H1 (cell line): Measurements from ENCODE around the gene ATP6V0A1. TPM values are rescaled to one million over a fixed set of nuclear protein-coding genes. Genes with fewer than 3 reads are reported as not detected.
A peak's percentile ranks its signal among the peaks of the same experiment; 100 is the strongest.

Source experiments
- CTCF ChIA-PET: fragments of 300-600 bp; sonication (Branson Sonifier 250); formaldehyde crosslinking; loops from one replicate; lab custom pipeline; 2021; ENCODE audit not compliant: partially characterized antibody; lab: Charles Lee
- POLR2A ChIA-PET: fragments of 300-600 bp; sonication (Branson Sonifier 250); formaldehyde crosslinking; loops from one replicate; lab custom pipeline; 2021; ENCODE audit warnings: inconsistent platforms; ENCODE audit not compliant: partially characterized antibody; lab: Charles Lee
- DNase-seq, 2 experiments: peaks; one replicate each; pipeline versions ENCODE4 v3.0.0 to v3.0.0-alpha.2; 2010 to 2022; ENCODE audit warnings: low spot score in 2 of 2, low read depth in 1 of 2, mixed read lengths in 1 of 2
- FAIRE-seq: peaks from 2 replicates; lab custom pipeline; 2011; peaks lifted over from hg19 to GRCh38; lab: Jason Lieb, UNC
- H2AFZ ChIP-seq: 2 replicates; pipeline ENCODE4 v1.8.1; 2012; ENCODE audit warnings: low read length, inconsistent platforms
- H2AK5ac ChIP-seq: 2 replicates; pipeline ENCODE4 v1.6.1; 2013; ENCODE audit warnings: low read depth, low read length
- H2BK120ac ChIP-seq: replicated peaks from 2 replicates; pipeline ENCODE3; 2013; ENCODE audit warnings: low read depth, low read length, inconsistent platforms
- H2BK12ac ChIP-seq: 2 replicates; pipeline ENCODE4 v1.6.1; 2013; ENCODE audit warnings: low read depth, low read length
- H2BK15ac ChIP-seq: 2 replicates; pipeline ENCODE4 v1.6.1; 2013; ENCODE audit warnings: low read length
- H2BK20ac ChIP-seq: 2 replicates; pipeline ENCODE4 v1.6.1; 2013; ENCODE audit warnings: low read length
- H2BK5ac ChIP-seq: 2 replicates; pipeline ENCODE4 v1.6.1; 2013; ENCODE audit warnings: low read depth, low read length
- H3K14ac ChIP-seq: 2 replicates; pipeline ENCODE4 v1.6.1; 2013; ENCODE audit warnings: inconsistent platforms; ENCODE audit not compliant: insufficient read length
- H3K18ac ChIP-seq: 2 replicates; pipeline ENCODE4 v1.6.1; 2013; ENCODE audit warnings: low read length; ENCODE audit errors: extremely low read depth
- H3K23ac ChIP-seq: 2 replicates; pipeline ENCODE4 v1.6.1; 2013; ENCODE audit warnings: inconsistent platforms; ENCODE audit not compliant: insufficient read length
- H3K23me2 ChIP-seq: 2 replicates; pipeline ENCODE4 v1.6.1; 2013; ENCODE audit warnings: low read depth, low read length
- H3K27ac ChIP-seq: 2 replicates; pipeline ENCODE4 v1.6.1; 2011; ENCODE audit warnings: low read depth, low read length, inconsistent platforms
- H3K27me3 ChIP-seq, 4 experiments: replicated peaks in 1 of 4; 1 replicate in 1 of 4; 2 replicates in 3 of 4; pipeline versions ENCODE4 v1.6.1 to v1.8.1; 2011 to 2013; ENCODE audit warnings: low read length in 3 of 4, mild to moderate bottlenecking in 3 of 4, inconsistent platforms in 2 of 4, mixed read lengths in 2 of 4, moderate library complexity in 1 of 4; ENCODE audit not compliant: control insufficient read depth in 3 of 4, insufficient read depth in 3 of 4; ENCODE audit errors: extremely low read depth in 1 of 4
- H3K36me3 ChIP-seq, 4 experiments: 2 replicates each; pipeline versions ENCODE4 v1.6.1 to v1.8.1; 2011 to 2013; ENCODE audit warnings: mild to moderate bottlenecking in 4 of 4, low read length in 3 of 4, moderate library complexity in 2 of 4, control low read depth in 1 of 4, inconsistent platforms in 1 of 4; ENCODE audit not compliant: insufficient read depth in 4 of 4, control insufficient read depth in 2 of 4
- H3K4ac ChIP-seq: replicated peaks from 2 replicates; pipeline ENCODE3; 2013; ENCODE audit warnings: low read length, low read depth, mixed read lengths, inconsistent platforms; ENCODE audit not compliant: insufficient read length
- H3K4me1 ChIP-seq, 4 experiments: replicated peaks in 1 of 4; 1 replicate in 1 of 4; 2 replicates in 3 of 4; pipeline versions ENCODE4 v1.6.1 to v1.8.1; 2011 to 2013; ENCODE audit warnings: low read length in 3 of 4, inconsistent platforms in 2 of 4, mixed read lengths in 1 of 4; ENCODE audit not compliant: insufficient read depth in 4 of 4, control insufficient read depth in 3 of 4
- H3K4me2 ChIP-seq, 2 experiments: 2 replicates each; pipeline versions ENCODE4 v1.6.1 to v1.8.1; 2011 to 2013; ENCODE audit warnings: low read depth in 2 of 2, low read length in 2 of 2, control low read depth in 1 of 2, inconsistent platforms in 1 of 2, mild to moderate bottlenecking in 1 of 2; ENCODE audit not compliant: insufficient read depth in 1 of 2
- H3K4me3 ChIP-seq, 4 experiments: fragments of 200-600, 300-600 bp in 1 of 4; sonication (generic), shearing (Covaris generic), sonication (Bioruptor Twin) in 1 of 4; 2 replicates each; pipeline versions ENCODE4 v1.5.1 to v1.8.1; 2011 to 2016; ENCODE audit warnings: low read length in 4 of 4, low read depth in 3 of 4, control low read depth in 2 of 4, inconsistent platforms in 2 of 4, mild to moderate bottlenecking in 2 of 4, mixed read lengths in 1 of 4, moderate library complexity in 1 of 4; ENCODE audit not compliant: insufficient read depth in 2 of 4; ENCODE audit errors: extremely low read depth in 1 of 4
- H3K56ac ChIP-seq: replicated peaks from 2 replicates; pipeline ENCODE3; 2013; ENCODE audit warnings: low read depth, mild to moderate bottlenecking, mixed read lengths, low read length, inconsistent platforms; ENCODE audit not compliant: insufficient read length
- H3K79me1 ChIP-seq: 2 replicates; pipeline ENCODE4 v1.6.1; 2013; ENCODE audit warnings: low read depth, low read length, control low read depth
- H3K79me2 ChIP-seq, 2 experiments: 2 replicates each; pipeline versions ENCODE4 v1.6.1 to v1.8.1; 2012 to 2013; ENCODE audit warnings: low read length in 2 of 2, mild to moderate bottlenecking in 2 of 2, inconsistent platforms in 1 of 2; ENCODE audit not compliant: insufficient read depth in 2 of 2, control insufficient read depth in 1 of 2
- H3K9ac ChIP-seq, 4 experiments: replicated peaks in 1 of 4; 1 replicate in 1 of 4; 2 replicates in 3 of 4; pipeline versions ENCODE4 v1.6.1 to v1.8.1; 2011 to 2013; ENCODE audit warnings: low read depth in 3 of 4, low read length in 3 of 4, control low read depth in 2 of 4, mild to moderate bottlenecking in 2 of 4, moderate library complexity in 2 of 4, inconsistent platforms in 1 of 4; ENCODE audit errors: extremely low read depth in 1 of 4
- H3K9me3 ChIP-seq, 2 experiments: 2 replicates each; pipeline versions ENCODE4 v1.6.1 to v1.8.1; 2012 to 2013; ENCODE audit warnings: mild to moderate bottlenecking in 2 of 2, moderate library complexity in 2 of 2, control low read depth in 1 of 2, inconsistent platforms in 1 of 2, low read depth in 1 of 2, low read length in 1 of 2, mixed read lengths in 1 of 2; ENCODE audit not compliant: insufficient read depth in 2 of 2
- H4K20me1 ChIP-seq, 2 experiments: replicated peaks in 1 of 2; 2 replicates each; pipeline versions ENCODE3 to v1.8.1; 2011 to 2013; ENCODE audit warnings: inconsistent platforms in 2 of 2, low read length in 2 of 2, mild to moderate bottlenecking in 1 of 2; ENCODE audit not compliant: insufficient read depth in 2 of 2, control insufficient read depth in 1 of 2
- H4K5ac ChIP-seq: 2 replicates; pipeline ENCODE4 v1.6.1; 2013; ENCODE audit warnings: low read length, low read depth, mixed read lengths, inconsistent platforms; ENCODE audit not compliant: insufficient read length
- H4K8ac ChIP-seq: 2 replicates; pipeline ENCODE4 v1.8.0; 2013; ENCODE audit warnings: mild to moderate bottlenecking, moderate library complexity, low read length, inconsistent platforms; ENCODE audit not compliant: insufficient read depth; ENCODE audit errors: extremely low read depth
- H4K91ac ChIP-seq: replicated peaks from 2 replicates; pipeline ENCODE3; 2013; ENCODE audit warnings: low read length, mixed read lengths, inconsistent platforms; ENCODE audit not compliant: insufficient read length
- ASH2L ChIP-seq: fragments of 200-600, 300-600 bp; sonication (generic); IDR thresholded peaks from one replicate; pipeline ENCODE4 v1.7.1; 2017; ENCODE audit warnings: low read length
- BRCA1 ChIP-seq: IDR thresholded peaks from 2 replicates; pipeline ENCODE4 v1.6.1; 2012; ENCODE audit warnings: low read depth, low read length, improper control_type of control experiment
- CHD2 ChIP-seq: IDR thresholded peaks from 2 replicates; pipeline ENCODE4 v1.6.1; 2012; ENCODE audit warnings: low read length, improper control_type of control experiment
- CTCF ChIP-seq, 3 experiments: IDR thresholded peaks; 1 replicate in 2 of 3; 2 replicates in 1 of 3; pipeline versions ENCODE4 v1.5.1 to v1.6.1; 2011; ENCODE audit warnings: low read length in 3 of 3, mild to moderate bottlenecking in 3 of 3, inconsistent platforms in 2 of 3, low read depth in 1 of 3, moderate library complexity in 1 of 3; ENCODE audit not compliant: insufficient read depth in 1 of 3; ENCODE audit errors: control extremely low read depth in 1 of 3
- GTF2F1 ChIP-seq: IDR thresholded peaks from 2 replicates; pipeline ENCODE4 v1.6.1; 2012; ENCODE audit warnings: low read depth, low read length, improper control_type of control experiment, borderline replicate concordance
- POLR2A ChIP-seq, 2 experiments: IDR thresholded peaks; 1 replicate in 1 of 2; 2 replicates in 1 of 2; pipeline ENCODE4 v1.6.1; 2011; ENCODE audit warnings: low read depth in 2 of 2, low read length in 2 of 2, mild to moderate bottlenecking in 2 of 2; ENCODE audit errors: control extremely low read depth in 1 of 2
- POLR2AphosphoS5 ChIP-seq: IDR thresholded peaks from 2 replicates; pipeline ENCODE4 v1.6.1; 2011; ENCODE audit warnings: low read depth, low read length
- SP1 ChIP-seq: IDR thresholded peaks from 2 replicates; pipeline ENCODE4 v1.6.1; 2011; ENCODE audit warnings: low read depth, low read length
- SUZ12 ChIP-seq: fragments of 200-600 bp; sonication (generic); IDR thresholded peaks from 2 replicates; pipeline ENCODE4 v1.6.1; 2012; ENCODE audit warnings: mild to moderate bottlenecking, inconsistent platforms, low read length, moderate library complexity, mixed read lengths
- TAF7 ChIP-seq: optimal IDR thresholded peaks from 2 replicates; pipeline ENCODE3; 2011; ENCODE audit warnings: low read depth, mild to moderate bottlenecking, inconsistent platforms, low read length, moderate library complexity, borderline replicate concordance
- WGBS, 2 experiments: shearing (Covaris generic) in 1 of 2; methylation state at CpG; one replicate each; pipeline versions ENCODE4 v1.1.6 to v1.1.7; 2013 to 2015; ENCODE audit warnings: low lambda C conversion rate in 2 of 2, mixed read lengths in 2 of 2, inconsistent platforms in 1 of 2, low coverage in 1 of 2, missing lambda C conversion rate in 1 of 2; ENCODE audit not compliant: insufficient replicate concordance in 2 of 2, insufficient coverage in 1 of 2, insufficient read length in 1 of 2; ENCODE audit errors: extremely low coverage in 1 of 2, missing lambda C conversion rate in 1 of 2; 5-methylcytosine and 5-hydroxymethylcytosine counted together
- polyA plus RNA-seq, 7 experiments: library from polyadenylated mRNA; depleted of rRNA in 3 of 7; stranded (reverse) in 5 of 7; unstranded in 2 of 7; fragments of >200 nt in 5 of 7; fragments of 200-250 nt in 2 of 7; gene quantifications; 1 replicate in 5 of 7; 2 replicates in 1 of 7; 4 replicates in 1 of 7; pipeline versions ENCODE4 v1.2.1 to v1.2.3, GENCODE V29; 2011 to 2013; ENCODE audit warnings: missing spikeins in 2 of 7, mixed read lengths in 2 of 7
- total RNA-seq: library from RNA; stranded (reverse); fragmentation: NEBNext Ultra II Directional; extraction: Animal tissue kit (Norgen Biotek cat#: 25700); gene quantifications from 2 replicates; pipeline ENCODE4 v1.2.1, GENCODE V29; 2021

The ATP6V0A1 gene
- total and polyA plus RNA-seq, 2 of the 8 experiments (the other 6 are each of a cell fraction or from before 2014, with no cell fraction given), result 55.3 to 63.4 TPM

GRCh38 chr17:42460371-42460770 is 1.7 kb downstream of the ATP6V0A1 start:
- no peak for FAIRE-seq
- H2BK15ac ChIP-seq, result no peak overlapping the region
- H3K79me1 ChIP-seq, result no peaks in the 10 kb centered on the region
- H2AFZ ChIP-seq, result no peak overlapping the region
- H3K79me2 ChIP-seq, result peaks cover 0 to 17% of the 10 kb centered on the region in 2 experiments; a peak in 2 of 4 replicates
- peaks cover 0 to 8% (median 4%) of the 10 kb centered on the region in 4 experiments; a peak in 3 of 7 replicates for H3K4me1 ChIP-seq
- H3K18ac ChIP-seq, result no peak overlapping the region
- peak overlapping the region; percentile 41 to 74; a peak in 1 of 4 replicates for H3K4me2 ChIP-seq
- H3K9me3 ChIP-seq, result no peaks in the 10 kb centered on the region
- no peak overlapping the region for H2BK20ac ChIP-seq
- H3K9ac ChIP-seq, result no peak overlapping the region
- H4K5ac ChIP-seq, result no peak overlapping the region
- peaks cover 0 to 6% (median 3%) of the 10 kb centered on the region in 4 experiments; a peak in 3 of 8 replicates for H3K36me3 ChIP-seq
- ChIA-PET CTCF (interaction anchor here (1.0 to 2.4 kb wide), 7 partner anchors 9 to 306 kb away, joined by 3 to 11 read pairs (median 5); partner anchors contain the start of gene CAVIN1), POLR2A (interaction anchor here (1.2 kb wide), 1 partner anchor 25 kb away, joined by 4 read pairs; no protein-coding TSS in a partner anchor)
- peaks cover 0 to 6% of the 10 kb centered on the region in 2 experiments for H4K20me1 ChIP-seq
- no peak overlapping the region for H3K56ac ChIP-seq
- no peak overlapping the region for H2BK5ac ChIP-seq
- H3K4ac ChIP-seq, result no peak overlapping the region
- H4K8ac ChIP-seq, result no peak overlapping the region
- peaks cover 2% of the 10 kb centered on the region for H3K23me2 ChIP-seq
- H4K91ac ChIP-seq, result no peak overlapping the region
- no peak overlapping the region for H2BK120ac ChIP-seq
- no peak overlapping the region for H3K23ac ChIP-seq
- no peak overlapping the region for H3K27ac ChIP-seq
- DNase-seq, result no peak
- no peak overlapping the region for H2AK5ac ChIP-seq
- H2BK12ac ChIP-seq, result no peak overlapping the region
- H3K27me3 ChIP-seq, result no peaks in the 10 kb centered on the region
- WGBS, 2 experiments, result 100% methylated on average over 1 of the region's 1 CpG; no CpG with 5 or more reads in 1 of the 2 experiments
- no peak overlapping the region for H3K4me3 ChIP-seq
- H3K14ac ChIP-seq, result no peak overlapping the region
- no peak for TF ChIP-seq CHD2
- no peak for TF ChIP-seq TAF7
- TF ChIP-seq POLR2A (IDR thresholded peaks at IDR 0.05; ENCODE audit: control extremely low read depth in 1 of 2, low read depth in 2 of 2, low read length in 2 of 2), result no peak
- no peak for TF ChIP-seq ASH2L
- no peak for TF ChIP-seq BRCA1
- no peak for TF ChIP-seq POLR2AphosphoS5
- TF ChIP-seq GTF2F1, result no peak
- no peak for TF ChIP-seq CTCF (IDR thresholded peaks at IDR 0.05; ENCODE audit: control extremely low read depth in 1 of 3, insufficient read depth in 1 of 3, low read depth in 1 of 3, low read length in 3 of 3)
- TF ChIP-seq SP1, result no peak
- no peak for TF ChIP-seq SUZ12
